ENCODE data around the gene FGF5.

The FGF5 gene

GRCh38 chr4:80266253-80266901 lies at the start of gene FGF5:
Gene FGF5 (plus strand): TSS chr4:80266664. CDS start chr4:80266825, 161 bp downstream.
- DNase-seq (ENCODE audit: low read depth): peak; percentile 79
- TF ChIP-seq POLR2A (IDR thresholded peaks at IDR 0.05; ENCODE audit: extremely low read depth, insufficient read length) (no peak), MYC (IDR thresholded peaks at IDR 0.05; ENCODE audit: low read depth, low read length) (0 out of 2 replicates have a peak, but pooled peaks have one; percentile 7)
- peak within 1 kb of the TSS; percentile 68 for H3K4me3 ChIP-seq (ENCODE audit: low read depth, low read length)

GRCh38 chr4:80219301-80220025 lies 47.0 kb upstream of the FGF5 start:
- TF ChIP-seq MAX (IDR thresholded peaks at IDR 0.05; ENCODE audit: low read depth, low read length) (no peak), MYC (IDR thresholded peaks at IDR 0.05; ENCODE audit: low read depth, low read length) (no peak), POLR2A (IDR thresholded peaks at IDR 0.05; ENCODE audit: extremely low read depth, insufficient read length) (no peak), CTCF (IDR thresholded peaks at IDR 0.05; ENCODE audit: low read depth, low read length) (no peak)
- DNase-seq (ENCODE audit: low read depth): no peak
- no peak overlapping the region for H3K4me3 ChIP-seq (ENCODE audit: low read depth, low read length)

- no peak for DNase-seq (ENCODE audit: low read depth)
- no peak overlapping the region for H3K4me3 ChIP-seq (ENCODE audit: low read depth, low read length)
- TF ChIP-seq POLR2A (IDR thresholded peaks at IDR 0.05; ENCODE audit: extremely low read depth, insufficient read length) (no peak), MAX (IDR thresholded peaks at IDR 0.05; ENCODE audit: low read depth, low read length) (no peak), CTCF (IDR thresholded peaks at IDR 0.05; ENCODE audit: low read depth, low read length) (no peak), MYC (IDR thresholded peaks at IDR 0.05; ENCODE audit: low read depth, low read length) (no peak)
Observed at GRCh38 chr4:80220711-80221110, 45.8 kb upstream of the FGF5 start.

GRCh38 chr4:80221161-80221560 lies 45.3 kb upstream of the FGF5 start:
- no peak overlapping the region for H3K4me3 ChIP-seq (ENCODE audit: low read depth, low read length)
- TF ChIP-seq MYC (IDR thresholded peaks at IDR 0.05; ENCODE audit: low read depth, low read length) (no peak), MAX (IDR thresholded peaks at IDR 0.05; ENCODE audit: low read depth, low read length) (no peak), CTCF (IDR thresholded peaks at IDR 0.05; ENCODE audit: low read depth, low read length) (no peak), POLR2A (IDR thresholded peaks at IDR 0.05; ENCODE audit: extremely low read depth, insufficient read length) (no peak)
- peak; percentile 37 for DNase-seq (ENCODE audit: low read depth)

GRCh38 chr4:80225595-80225994 lies 40.9 kb upstream of the FGF5 start:
- no peak for DNase-seq (ENCODE audit: low read depth)
- TF ChIP-seq MYC (IDR thresholded peaks at IDR 0.05; ENCODE audit: low read depth, low read length) (no peak), MAX (IDR thresholded peaks at IDR 0.05; ENCODE audit: low read depth, low read length) (no peak), POLR2A (IDR thresholded peaks at IDR 0.05; ENCODE audit: extremely low read depth, insufficient read length) (no peak), CTCF (IDR thresholded peaks at IDR 0.05; ENCODE audit: low read depth, low read length) (no peak)

GRCh38 chr4:80226094-80226493 lies 40.4 kb upstream of the FGF5 start:
- TF ChIP-seq MAX (IDR thresholded peaks at IDR 0.05; ENCODE audit: low read depth, low read length): no peak
- no peak for DNase-seq (ENCODE audit: low read depth)
- H3K4me3 ChIP-seq (ENCODE audit: low read depth, low read length): no peak overlapping the region

More at GRCh38 chr4:80225595-80225994, 40.9 kb upstream of the FGF5 start:
- no peak overlapping the region for H3K4me3 ChIP-seq (ENCODE audit: low read depth, low read length)
